Heart left ventricle (tissue), 13 donors: ENCODE results near the gene DCTN5.

Experiments
- CTCF ChIP-seq, 12 donors: fragments of 200-600 bp; sonication (generic) in 4 of 12; IDR thresholded peaks; one replicate each; pipeline versions ENCODE4 v1.5.0 to v1.8.0; 2018 to 2022; ENCODE audit warnings: antibody characterized with exemption in 12 of 12, mild to moderate bottlenecking in 5 of 12
- POLR2A ChIP-seq, 2 donors: fragments of 450-650 bp; IDR thresholded peaks; one replicate each; pipeline ENCODE4 v1.6.1; 2017; ENCODE audit warnings: antibody characterized with exemption in 2 of 2, mild to moderate bottlenecking in 2 of 2, moderate library complexity in 2 of 2
- donor health status: ischemic (EF 13 %, LVEDD 7.1; RV severe dilation, severe dysfunction).
- donor health status: DM: no; HTN: yes; CAD: no.
- donor health status: DM: no; HTN: no; CAD: no.
- donor health status: ischemic (EF 25% LVEDD 6.9; RV normal size, moderate dysfunction).
- donor health status: ischemic (EF 25% LVEDD 5.7; RV mildly dilated, moderate dysfunction).
- donor health status: ischemic (EF 35%, LVEDD 5.7; RV mildly dilated, moderate dysfunction).
- donor health status: nonischemic (EF 11% LVEDD 7.7; RV severe dilation, severe dysfunction).
- donor health status: DM: yes; HTN: yes; CAD: no.
- donor health status: PGD.
- donor health status: ischemic (EF 29% LVEDD 5.4; RV normal size, mild dysfunction).
- donor health status: nonischemic (EF 23%, LVEDD 6.1; RV moderate dilation, normal function).

GRCh38 chr16:23678430-23679273, 37.4 kb downstream of the DCTN5 start, which contains the start of gene PLK1:
- TF ChIP-seq POLR2A (IDR thresholded peaks at IDR 0.05) (no peak), CTCF (IDR thresholded peaks at IDR 0.05) (peak in 7 of 12 donors; percentile 6 to 40 (median 32))
